ENCODE data around the gene VWA5B2.

DNA sequence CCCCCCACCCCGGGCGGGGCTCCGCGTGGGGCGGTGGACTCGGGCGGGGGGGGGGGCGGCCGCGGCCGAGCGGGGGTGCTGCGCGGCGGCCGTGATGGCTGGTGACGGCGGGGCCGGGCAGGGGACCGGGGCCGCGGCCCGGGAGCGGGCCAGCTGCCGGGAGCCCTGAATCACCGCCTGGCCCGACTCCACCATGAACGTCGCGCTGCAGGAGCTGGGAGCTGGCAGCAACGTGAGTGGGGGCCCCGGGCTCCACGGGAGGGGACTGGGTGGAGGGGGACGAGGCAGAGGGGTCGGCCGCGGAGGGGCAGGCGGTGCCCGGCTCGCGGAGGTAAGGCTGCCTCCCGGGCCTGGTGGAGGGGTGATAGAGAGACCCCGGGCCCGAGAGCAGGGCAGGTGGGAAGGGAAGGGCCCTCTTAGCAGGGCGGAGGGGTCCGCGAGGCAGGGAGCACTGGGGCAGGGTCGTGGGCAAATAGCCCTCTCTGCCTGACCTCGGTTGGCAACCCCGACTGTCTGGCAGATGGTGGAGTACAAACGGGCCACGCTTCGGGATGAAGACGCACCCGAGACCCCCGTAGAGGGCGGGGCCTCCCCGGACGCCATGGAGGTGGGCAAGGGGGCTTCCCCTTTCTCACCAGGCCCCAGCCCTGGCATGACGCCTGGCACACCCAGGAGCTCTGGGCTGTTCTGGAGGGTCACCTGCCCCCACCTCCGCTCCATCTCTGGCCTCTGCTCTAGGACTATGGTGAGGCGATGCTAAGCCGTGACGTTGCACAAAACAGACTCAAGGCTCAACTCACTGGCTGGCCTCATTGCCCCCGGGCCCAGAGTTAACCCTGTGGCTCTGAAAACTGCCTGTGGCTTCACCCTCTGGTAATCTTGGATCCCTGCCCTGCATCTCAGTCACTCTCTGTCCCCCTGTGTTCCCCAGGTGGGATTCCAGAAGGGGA, 46.9 kb downstream of the VWA5B2 start, which contains the start of gene ECE2:
- no peak for TF ChIP-seq ETV6 (CRISPR knock-in tag; IDR thresholded peaks at IDR 0.05)
- no peak for TF ChIP-seq JUN (CRISPR knock-in tag; IDR thresholded peaks at IDR 0.05)
- TF ChIP-seq, protein P1, sequence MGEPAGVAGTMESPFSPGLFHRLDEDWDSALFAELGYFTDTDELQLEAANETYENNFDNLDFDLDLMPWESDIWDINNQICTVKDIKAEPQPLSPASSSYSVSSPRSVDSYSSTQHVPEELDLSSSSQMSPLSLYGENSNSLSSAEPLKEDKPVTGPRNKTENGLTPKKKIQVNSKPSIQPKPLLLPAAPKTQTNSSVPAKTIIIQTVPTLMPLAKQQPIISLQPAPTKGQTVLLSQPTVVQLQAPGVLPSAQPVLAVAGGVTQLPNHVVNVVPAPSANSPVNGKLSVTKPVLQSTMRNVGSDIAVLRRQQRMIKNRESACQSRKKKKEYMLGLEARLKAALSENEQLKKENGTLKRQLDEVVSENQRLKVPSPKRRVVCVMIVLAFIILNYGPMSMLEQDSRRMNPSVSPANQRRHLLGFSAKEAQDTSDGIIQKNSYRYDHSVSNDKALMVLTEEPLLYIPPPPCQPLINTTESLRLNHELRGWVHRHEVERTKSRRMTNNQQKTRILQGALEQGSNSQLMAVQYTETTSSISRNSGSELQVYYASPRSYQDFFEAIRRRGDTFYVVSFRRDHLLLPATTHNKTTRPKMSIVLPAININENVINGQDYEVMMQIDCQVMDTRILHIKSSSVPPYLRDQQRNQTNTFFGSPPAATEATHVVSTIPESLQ (CRISPR knock-in tag; IDR thresholded peaks at IDR 0.05): no peak
- TF ChIP-seq AFF4 (CRISPR knock-in tag; IDR thresholded peaks at IDR 0.05; ENCODE audit: borderline replicate concordance): no peak
- TF ChIP-seq, protein P2, sequence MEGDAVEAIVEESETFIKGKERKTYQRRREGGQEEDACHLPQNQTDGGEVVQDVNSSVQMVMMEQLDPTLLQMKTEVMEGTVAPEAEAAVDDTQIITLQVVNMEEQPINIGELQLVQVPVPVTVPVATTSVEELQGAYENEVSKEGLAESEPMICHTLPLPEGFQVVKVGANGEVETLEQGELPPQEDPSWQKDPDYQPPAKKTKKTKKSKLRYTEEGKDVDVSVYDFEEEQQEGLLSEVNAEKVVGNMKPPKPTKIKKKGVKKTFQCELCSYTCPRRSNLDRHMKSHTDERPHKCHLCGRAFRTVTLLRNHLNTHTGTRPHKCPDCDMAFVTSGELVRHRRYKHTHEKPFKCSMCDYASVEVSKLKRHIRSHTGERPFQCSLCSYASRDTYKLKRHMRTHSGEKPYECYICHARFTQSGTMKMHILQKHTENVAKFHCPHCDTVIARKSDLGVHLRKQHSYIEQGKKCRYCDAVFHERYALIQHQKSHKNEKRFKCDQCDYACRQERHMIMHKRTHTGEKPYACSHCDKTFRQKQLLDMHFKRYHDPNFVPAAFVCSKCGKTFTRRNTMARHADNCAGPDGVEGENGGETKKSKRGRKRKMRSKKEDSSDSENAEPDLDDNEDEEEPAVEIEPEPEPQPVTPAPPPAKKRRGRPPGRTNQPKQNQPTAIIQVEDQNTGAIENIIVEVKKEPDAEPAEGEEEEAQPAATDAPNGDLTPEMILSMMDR (IDR thresholded peaks at IDR 0.05): no peak
- no peak for TF ChIP-seq ZNF138 (CRISPR knock-in tag; conservative IDR thresholded peaks at IDR 0.05)
- no peak for TF ChIP-seq ZBTB43 (CRISPR knock-in tag; IDR thresholded peaks at IDR 0.05)
- TF ChIP-seq PRRX2 (CRISPR knock-in tag; IDR thresholded peaks at IDR 0.05): no peak

Data from WTC11 (cell line).